ENCODE data around the gene PGS1.

Gene PGS1

DNA sequence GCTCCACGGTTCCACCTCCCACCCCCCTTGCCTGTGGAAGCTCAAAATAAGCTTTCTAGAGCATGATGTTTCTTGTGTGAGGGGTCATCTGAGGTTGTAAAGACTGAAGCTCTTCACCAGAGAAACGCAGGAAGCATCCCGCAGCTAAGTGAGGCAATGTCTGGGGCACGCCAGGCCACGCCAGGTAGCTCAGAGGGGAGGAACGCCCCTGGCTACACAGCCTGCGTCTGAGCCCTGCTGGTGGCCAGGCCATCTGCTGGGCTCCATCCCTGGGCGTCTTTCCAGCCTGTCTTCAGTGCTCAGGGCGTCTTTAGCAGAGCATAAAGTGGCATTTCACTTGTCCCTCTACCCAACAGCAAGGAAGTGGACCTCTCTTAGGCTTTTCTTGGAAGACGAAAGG is 33.8 kb upstream of the PGS1 start:
- TF ChIP-seq, protein P1, sequence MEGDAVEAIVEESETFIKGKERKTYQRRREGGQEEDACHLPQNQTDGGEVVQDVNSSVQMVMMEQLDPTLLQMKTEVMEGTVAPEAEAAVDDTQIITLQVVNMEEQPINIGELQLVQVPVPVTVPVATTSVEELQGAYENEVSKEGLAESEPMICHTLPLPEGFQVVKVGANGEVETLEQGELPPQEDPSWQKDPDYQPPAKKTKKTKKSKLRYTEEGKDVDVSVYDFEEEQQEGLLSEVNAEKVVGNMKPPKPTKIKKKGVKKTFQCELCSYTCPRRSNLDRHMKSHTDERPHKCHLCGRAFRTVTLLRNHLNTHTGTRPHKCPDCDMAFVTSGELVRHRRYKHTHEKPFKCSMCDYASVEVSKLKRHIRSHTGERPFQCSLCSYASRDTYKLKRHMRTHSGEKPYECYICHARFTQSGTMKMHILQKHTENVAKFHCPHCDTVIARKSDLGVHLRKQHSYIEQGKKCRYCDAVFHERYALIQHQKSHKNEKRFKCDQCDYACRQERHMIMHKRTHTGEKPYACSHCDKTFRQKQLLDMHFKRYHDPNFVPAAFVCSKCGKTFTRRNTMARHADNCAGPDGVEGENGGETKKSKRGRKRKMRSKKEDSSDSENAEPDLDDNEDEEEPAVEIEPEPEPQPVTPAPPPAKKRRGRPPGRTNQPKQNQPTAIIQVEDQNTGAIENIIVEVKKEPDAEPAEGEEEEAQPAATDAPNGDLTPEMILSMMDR (IDR thresholded peaks at IDR 0.05; ENCODE audit: low read depth, low read length) = no peak
- DNase-seq (ENCODE audit: extremely low read depth, low read depth) = no peak

DNA sequence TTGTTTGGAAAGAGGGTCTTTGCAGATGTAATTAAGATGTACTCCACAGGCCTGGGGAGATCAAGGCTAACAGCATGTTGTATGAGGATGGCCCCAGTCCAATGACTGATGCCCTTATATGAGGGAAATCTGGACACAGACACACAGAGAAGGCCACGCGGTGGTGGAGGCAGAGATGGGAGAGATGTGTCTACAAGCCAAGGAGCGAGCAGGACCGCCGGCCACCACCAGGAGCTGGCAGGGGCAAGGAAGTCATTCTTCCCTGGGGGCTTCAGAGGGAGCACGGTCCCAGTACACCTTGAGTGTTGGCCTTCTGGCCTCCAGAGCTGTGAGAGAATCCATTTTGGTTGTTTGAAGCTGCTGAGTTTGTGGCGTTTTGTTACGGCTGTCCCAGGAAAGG is 33.3 kb upstream of the PGS1 start:
- TF ChIP-seq, protein P1 (IDR thresholded peaks at IDR 0.05; ENCODE audit: low read depth, low read length) = no peak
- no peak for DNase-seq (ENCODE audit: extremely low read depth, low read depth)

DNA sequence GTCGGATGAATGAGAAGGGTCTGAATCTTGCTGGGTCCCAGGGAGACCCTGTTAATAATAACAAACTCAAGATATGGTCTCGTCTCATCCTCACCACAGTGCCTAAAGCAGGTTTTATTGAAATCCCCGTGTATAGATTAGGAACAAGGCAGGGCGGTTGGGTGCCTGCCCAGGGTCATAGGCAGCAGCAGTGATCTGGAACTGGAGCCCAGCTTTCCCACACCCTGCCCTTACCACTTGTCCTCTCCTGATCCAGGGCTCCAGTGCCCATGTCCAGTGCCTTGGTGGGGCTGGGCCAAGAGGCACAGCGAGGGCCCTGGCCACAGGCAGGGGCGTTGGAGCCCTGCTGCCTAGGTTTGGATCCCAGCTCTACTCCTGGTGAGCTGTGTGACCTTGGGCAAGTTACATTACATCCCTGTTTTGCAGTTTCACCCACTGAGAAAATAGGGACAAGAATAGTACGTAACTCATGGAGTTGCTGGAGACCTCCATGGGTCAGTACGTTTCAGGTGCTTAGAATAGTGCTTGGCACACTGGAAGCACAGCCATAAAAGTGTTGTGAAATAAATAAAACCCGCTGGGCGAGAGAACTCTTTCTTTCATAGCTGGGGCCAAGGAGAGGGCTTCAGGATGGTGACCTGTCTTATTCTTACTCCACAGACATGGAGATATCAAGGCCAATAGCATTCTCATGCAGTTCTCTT is 32.5 kb upstream of the PGS1 start:
- no peak for DNase-seq (ENCODE audit: extremely low read depth, low read depth)
- TF ChIP-seq, protein P1 (IDR thresholded peaks at IDR 0.05; ENCODE audit: low read depth, low read length) = no peak

DNA sequence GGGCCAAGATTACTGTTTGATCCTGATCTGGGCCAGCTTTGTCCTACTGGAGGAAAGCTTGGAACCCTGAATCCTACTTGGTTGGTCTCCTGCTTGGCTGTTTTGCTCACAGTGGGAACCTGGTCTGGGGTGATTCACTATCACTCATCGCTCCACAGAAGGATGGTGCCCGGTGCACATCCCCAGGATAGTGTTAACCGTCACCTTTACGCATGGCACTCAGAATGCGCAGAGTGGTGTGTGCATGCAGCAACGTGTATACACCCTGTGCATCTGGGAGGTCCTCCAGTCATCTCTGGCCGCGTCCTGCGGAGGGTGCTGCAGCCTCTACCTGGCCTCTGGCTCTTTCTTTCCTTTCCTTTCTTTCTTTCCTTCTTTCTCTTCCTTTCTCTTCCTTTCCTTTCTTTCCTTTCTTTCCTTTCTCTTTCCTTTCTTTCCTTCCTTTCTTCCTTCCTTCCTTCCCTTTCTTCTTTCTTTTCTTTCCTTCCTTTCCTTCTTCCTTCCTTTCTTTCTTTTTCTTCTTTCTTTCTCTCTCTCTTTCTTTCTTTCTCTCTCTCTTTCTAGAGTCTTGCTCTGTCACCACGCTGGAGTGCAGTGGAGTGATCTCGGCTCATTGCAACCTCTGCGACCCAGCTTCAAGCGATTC is 31.7 kb upstream of the PGS1 start:
- no peak for DNase-seq (ENCODE audit: extremely low read depth, low read depth)
- TF ChIP-seq, protein P1 (IDR thresholded peaks at IDR 0.05; ENCODE audit: low read depth, low read length) = no peak

DNA sequence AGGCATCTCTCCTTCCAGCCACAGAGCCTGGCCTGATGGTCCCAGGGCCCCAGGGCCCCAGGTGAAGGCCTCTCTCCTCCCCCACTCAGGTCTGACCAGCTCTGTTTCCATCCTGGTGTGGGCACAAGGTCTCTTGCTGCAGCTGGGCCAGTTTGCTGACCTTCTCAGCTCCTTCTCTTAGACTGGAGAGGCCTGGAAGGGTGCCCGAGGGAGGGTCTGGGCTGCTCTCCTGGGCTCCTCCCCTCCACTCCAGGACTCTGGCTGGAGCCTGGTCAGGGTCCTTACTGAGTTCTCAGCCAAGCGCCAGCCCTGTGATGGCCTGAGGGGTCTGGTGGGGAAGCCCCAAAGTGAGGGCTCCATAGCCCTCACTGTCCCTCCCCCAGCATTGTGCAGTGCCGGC is 31.0 kb upstream of the PGS1 start:
- TF ChIP-seq, protein P1 (IDR thresholded peaks at IDR 0.05; ENCODE audit: low read depth, low read length) = no peak
- no peak for DNase-seq (ENCODE audit: extremely low read depth, low read depth)

DNA sequence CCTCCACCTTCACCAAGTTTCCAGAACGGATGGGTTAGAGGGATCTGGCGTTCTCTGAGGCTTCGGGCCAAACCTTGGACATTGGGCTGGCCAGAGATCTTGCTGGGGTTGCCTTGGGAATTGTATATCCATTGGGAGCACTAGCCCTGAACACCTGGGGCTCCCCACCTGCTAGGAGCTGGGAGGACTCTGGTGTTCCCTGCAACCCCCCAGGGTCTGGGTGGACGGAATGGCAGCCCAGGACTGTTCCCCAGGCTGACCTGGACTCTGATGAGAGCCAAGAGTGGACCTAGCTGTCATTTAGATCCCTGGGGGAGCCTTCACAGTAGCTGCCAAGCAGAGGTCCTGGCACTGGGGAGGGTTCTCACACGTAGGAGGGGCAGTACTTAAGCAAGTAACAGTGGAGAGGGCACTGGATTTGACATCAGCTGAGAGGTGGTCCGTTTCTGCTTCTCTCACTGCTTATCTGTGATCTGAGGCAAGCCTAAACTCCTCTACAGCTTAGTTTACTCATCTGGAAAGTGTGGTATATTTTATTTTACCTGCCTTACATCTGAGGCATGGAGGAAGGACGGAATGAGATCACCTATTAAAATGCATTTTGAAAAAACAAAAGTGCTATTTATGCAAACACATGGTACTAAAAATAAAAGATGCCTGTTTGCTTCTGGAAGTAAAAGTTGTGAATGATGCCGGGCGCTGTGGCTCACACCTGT is 30.2 kb upstream of the PGS1 start:
- TF ChIP-seq, protein P1 (IDR thresholded peaks at IDR 0.05; ENCODE audit: low read depth, low read length) = no peak
- DNase-seq (ENCODE audit: extremely low read depth, low read depth) = no peak

Measured in AG09319 (cell line).